Keratinocyte (primary cell): ENCODE data around the gene CERT1. TPM values are rescaled to one million over a fixed set of nuclear protein-coding genes. Genes with fewer than 3 reads are reported as not detected.
A peak's percentile ranks its signal among the peaks of the same experiment; 100 is the strongest.

Experiments
- DNase-seq: peaks from one replicate; pipeline ENCODE4 v3.0.0-alpha.2; 2011; ENCODE audit warnings: low read depth, missing footprints, low spot score
- FAIRE-seq: peaks from 2 replicates; lab custom pipeline; 2011; peaks lifted over from hg19 to GRCh38; lab: Jason Lieb, UNC
- H2AFZ ChIP-seq: 2 replicates; pipeline ENCODE4 v1.6.0; 2012; ENCODE audit warnings: low read length, control low read depth, inconsistent platforms; ENCODE audit not compliant: control insufficient read depth
- H3K27ac ChIP-seq: 2 replicates; pipeline ENCODE4 v1.5.1; 2011; ENCODE audit warnings: low read length; ENCODE audit not compliant: control insufficient read depth, insufficient read depth
- H3K27me3 ChIP-seq: 3 replicates; pipeline ENCODE4 v1.6.0; 2011; ENCODE audit warnings: low read length; ENCODE audit not compliant: control insufficient read depth, insufficient read depth; ENCODE audit errors: extremely low read depth
- H3K36me3 ChIP-seq, 2 experiments: 2 replicates in 1 of 2; 3 replicates in 1 of 2; pipeline ENCODE4 v1.5.1; 2011; ENCODE audit warnings: low read length in 2 of 2, mild to moderate bottlenecking in 1 of 2; ENCODE audit not compliant: control insufficient read depth in 2 of 2, insufficient read depth in 2 of 2; ENCODE audit errors: extremely low read depth in 1 of 2
- H3K4me1 ChIP-seq: 3 replicates; pipeline ENCODE4 v1.5.1; 2011; ENCODE audit warnings: low read length; ENCODE audit not compliant: control insufficient read depth, insufficient read depth; ENCODE audit errors: extremely low read depth
- H3K4me2 ChIP-seq: 3 replicates; pipeline ENCODE4 v1.6.0; 2011; ENCODE audit warnings: low read depth, low read length; ENCODE audit not compliant: control insufficient read depth, insufficient read depth; ENCODE audit errors: extremely low read depth
- H3K4me3 ChIP-seq, 3 experiments: fragments of 200-600 bp in 1 of 3; sonication (generic) in 1 of 3; 2 replicates in 2 of 3; 3 replicates in 1 of 3; pipeline ENCODE4 v1.5.1; 2011 to 2016; ENCODE audit warnings: low read length in 3 of 3, mild to moderate bottlenecking in 3 of 3, control low read depth in 2 of 3, inconsistent platforms in 1 of 3, low read depth in 1 of 3, mixed read lengths in 1 of 3, mixed run types in 1 of 3, moderate library complexity in 1 of 3; ENCODE audit not compliant: control insufficient read depth in 2 of 3, insufficient read depth in 2 of 3; ENCODE audit errors: extremely low read depth in 1 of 3
- H3K79me2 ChIP-seq: 2 replicates; pipeline ENCODE4 v1.6.0; 2012; ENCODE audit warnings: low read length; ENCODE audit not compliant: control insufficient read depth, insufficient read depth
- H3K9ac ChIP-seq: 3 replicates; pipeline ENCODE4 v1.6.0; 2011; ENCODE audit warnings: low read length; ENCODE audit not compliant: control insufficient read depth, insufficient read depth; ENCODE audit errors: extremely low read depth
- H3K9me1 ChIP-seq: 3 replicates; pipeline ENCODE4 v1.6.0; 2011; ENCODE audit warnings: low read length; ENCODE audit not compliant: control insufficient read depth, insufficient read depth; ENCODE audit errors: extremely low read depth
- H3K9me3 ChIP-seq: 2 replicates; pipeline ENCODE4 v1.5.1; 2012; ENCODE audit warnings: low read depth, low read length; ENCODE audit not compliant: control insufficient read depth
- H4K20me1 ChIP-seq: 3 replicates; pipeline ENCODE4 v1.6.0; 2011; ENCODE audit warnings: low read length; ENCODE audit not compliant: control insufficient read depth, insufficient read depth; ENCODE audit errors: extremely low read depth
- EZH2 ChIP-seq: IDR thresholded peaks from one replicate; pipeline ENCODE4 v1.6.1; 2012; ENCODE audit warnings: inconsistent platforms, mild to moderate bottlenecking, low read length, moderate library complexity
- dilution Hi-C: fragments of 300-500 bp; cut with MboI; formaldehyde crosslinking; loops from one replicate; pipeline ENCODE4 v1.7.0; 2020; ENCODE audit warnings: low sequenced_read_pairs; ENCODE audit not compliant: extremely low pct_ligation_motif_present
- polyA plus RNA-seq, 5 experiments: library from polyadenylated mRNA; depleted of rRNA in 3 of 5; stranded (reverse) in 3 of 5; stranded (forward) in 1 of 5; unstranded in 1 of 5; fragments of >200 nt; gene quantifications; 1 replicate in 1 of 5; 2 replicates in 3 of 5; 3 replicates in 1 of 5; pipeline versions ENCODE4 v1.2.1 to v1.2.3, GENCODE V29; 2011 to 2012; ENCODE audit warnings: missing spikeins in 2 of 5, low read depth in 1 of 5, low replicate concordance in 1 of 5
- TF ChIP-seq, protein P1 (sequence below), 3 experiments: IDR thresholded peaks in 1 of 3; conservative IDR thresholded peaks in 1 of 3; optimal IDR thresholded peaks in 1 of 3; 2 replicates in 2 of 3; 3 replicates in 1 of 3; pipeline versions ENCODE3 to v1.5.1; 2011; ENCODE audit warnings: low read length in 3 of 3, mild to moderate bottlenecking in 3 of 3, moderate library complexity in 2 of 3, control low read depth in 1 of 3, inconsistent platforms in 1 of 3; ENCODE audit not compliant: insufficient read depth in 2 of 3; ENCODE audit errors: extremely low read depth in 1 of 3

Gene CERT1
- polyA plus RNA-seq, 1 donor (not counting 4 experiments of a cell fraction or from before 2014, with no cell fraction given): 20.8 TPM

DNA sequence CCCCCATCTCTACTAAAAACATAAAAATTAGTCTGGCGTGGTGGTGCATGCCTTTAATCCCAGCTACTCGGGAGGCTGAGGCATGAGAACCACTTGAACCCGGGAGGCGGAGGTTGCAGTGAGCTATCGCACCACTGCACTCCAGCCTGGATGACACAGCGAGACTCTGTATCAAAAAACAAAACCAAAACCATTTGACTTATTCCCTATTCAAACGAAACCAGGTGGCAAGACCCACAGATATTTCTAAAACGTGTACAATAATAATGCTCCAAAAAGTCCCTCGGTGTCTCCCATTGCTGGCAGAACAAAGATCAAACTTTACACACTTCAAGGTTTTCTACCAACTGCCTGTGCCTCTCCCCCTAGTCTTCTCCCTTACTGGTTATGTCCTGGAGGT is 144.6 kb downstream of the CERT1 start:
- Histone ChIP-seq H3K9me1 (no peaks in the 10 kb centered on the region), H3K27me3 (no peaks in the 10 kb centered on the region), H3K4me2 (no peak overlapping the region), H3K9ac (no peak overlapping the region), H3K27ac (no peak overlapping the region), H2AFZ (no peak overlapping the region), H4K20me1 (no peaks in the 10 kb centered on the region), H3K9me3 (no peaks in the 10 kb centered on the region), H3K4me3 (no peak overlapping the region), H3K4me1 (peaks cover 6% of the 10 kb centered on the region), H3K79me2 (no peaks in the 10 kb centered on the region), H3K36me3 (peaks cover 3 to 9% of the 10 kb centered on the region in 2 experiments)
- TF ChIP-seq EZH2: no peak
- TF ChIP-seq, protein P1, sequence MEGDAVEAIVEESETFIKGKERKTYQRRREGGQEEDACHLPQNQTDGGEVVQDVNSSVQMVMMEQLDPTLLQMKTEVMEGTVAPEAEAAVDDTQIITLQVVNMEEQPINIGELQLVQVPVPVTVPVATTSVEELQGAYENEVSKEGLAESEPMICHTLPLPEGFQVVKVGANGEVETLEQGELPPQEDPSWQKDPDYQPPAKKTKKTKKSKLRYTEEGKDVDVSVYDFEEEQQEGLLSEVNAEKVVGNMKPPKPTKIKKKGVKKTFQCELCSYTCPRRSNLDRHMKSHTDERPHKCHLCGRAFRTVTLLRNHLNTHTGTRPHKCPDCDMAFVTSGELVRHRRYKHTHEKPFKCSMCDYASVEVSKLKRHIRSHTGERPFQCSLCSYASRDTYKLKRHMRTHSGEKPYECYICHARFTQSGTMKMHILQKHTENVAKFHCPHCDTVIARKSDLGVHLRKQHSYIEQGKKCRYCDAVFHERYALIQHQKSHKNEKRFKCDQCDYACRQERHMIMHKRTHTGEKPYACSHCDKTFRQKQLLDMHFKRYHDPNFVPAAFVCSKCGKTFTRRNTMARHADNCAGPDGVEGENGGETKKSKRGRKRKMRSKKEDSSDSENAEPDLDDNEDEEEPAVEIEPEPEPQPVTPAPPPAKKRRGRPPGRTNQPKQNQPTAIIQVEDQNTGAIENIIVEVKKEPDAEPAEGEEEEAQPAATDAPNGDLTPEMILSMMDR (optimal IDR thresholded peaks at IDR 0.05 in 1 of 3, IDR thresholded peaks at IDR 0.05 in 1 of 3, conservative IDR thresholded peaks at IDR 0.05 in 1 of 3; ENCODE audit: extremely low read depth in 1 of 3, insufficient read depth in 2 of 3, low read length in 3 of 3): no peak
- DNase-seq (no peak), FAIRE-seq (no peak)
- dilution Hi-C loops: no loop called here

DNA sequence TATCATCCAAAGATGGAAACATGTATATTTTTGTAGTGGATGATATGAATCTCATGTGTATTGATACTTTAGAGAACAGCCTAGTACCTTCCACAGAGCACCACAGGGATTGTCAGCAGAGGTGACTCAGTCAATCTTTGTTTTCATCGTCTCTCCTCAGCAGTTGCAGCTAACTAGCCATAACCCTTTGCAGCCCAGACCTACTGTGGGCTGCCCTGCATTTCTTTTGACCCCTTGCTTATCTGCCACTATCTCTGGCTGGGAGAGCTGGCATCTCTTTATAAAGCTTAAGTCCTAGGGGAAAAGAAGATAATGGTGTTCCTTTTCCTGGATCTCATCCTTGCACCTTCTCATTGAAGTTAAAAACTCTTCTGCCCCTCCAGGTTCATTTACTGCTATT is 145.7 kb downstream of the CERT1 start:
- dilution Hi-C loops: no loop called here
- FAIRE-seq (peak; percentile 17), DNase-seq (no peak)
- peaks cover 7 to 11% of the 10 kb centered on the region in 2 experiments for H3K36me3 ChIP-seq
- no peak overlapping the region for H3K9ac ChIP-seq
- H3K79me2 ChIP-seq: no peaks in the 10 kb centered on the region
- H3K27me3 ChIP-seq: no peaks in the 10 kb centered on the region
- no peak overlapping the region for H3K27ac ChIP-seq
- H3K9me3 ChIP-seq: no peaks in the 10 kb centered on the region
- no peaks in the 10 kb centered on the region for H3K9me1 ChIP-seq
- peaks cover 6% of the 10 kb centered on the region for H3K4me1 ChIP-seq
- TF ChIP-seq EZH2: no peak
- TF ChIP-seq, protein P1 (optimal IDR thresholded peaks at IDR 0.05 in 1 of 3, IDR thresholded peaks at IDR 0.05 in 1 of 3, conservative IDR thresholded peaks at IDR 0.05 in 1 of 3; ENCODE audit: extremely low read depth in 1 of 3, insufficient read depth in 2 of 3, low read length in 3 of 3): no peak
- no peak overlapping the region for H2AFZ ChIP-seq
- H4K20me1 ChIP-seq: no peaks in the 10 kb centered on the region
- no peak overlapping the region for H3K4me2 ChIP-seq
- H3K4me3 ChIP-seq: no peak overlapping the region
